K562 (cell line): ENCODE measurements around the gene NOX5. TPM values are rescaled to one million over a fixed set of nuclear protein-coding genes. Genes with fewer than 3 reads are reported as not detected.

Source experiments
- ATAC-seq: fragments of 200-7000 bp; cut with Tn5 transposase; 3 replicates; pipeline ENCODE4 v1.9.1; 2020; ENCODE audit warnings: moderate library complexity
- BruUV-seq: library from RNA; stranded (reverse); fragments of 400-500 nt; replicated peaks from 2 replicates; lab custom pipeline; 2021; lab: Mats Ljungman, UMichigan
- CTCF ChIA-PET: fragments of 300-600 bp; formaldehyde crosslinking; extraction: SDS; loops from one replicate; lab custom pipeline; 2021; ENCODE audit warnings: low intra/inter-chr PET ratio; lab: Yijun Ruan, JAX
- POLR2A ChIA-PET: fragments of 300-600, 350-650 bp; sonication (Branson Sonifier 250); formaldehyde crosslinking; extraction: SDS; loops from one replicate; lab custom pipeline; 2021; ENCODE audit warnings: antibody characterized with exemption, inconsistent platforms; lab: Yijun Ruan, JAX
- DNase-seq, 4 experiments: peaks; one replicate each; pipeline versions ENCODE4 v3.0.0 to v3.0.0-alpha.2; 2011 to 2018; ENCODE audit warnings: low spot score in 3 of 4, mixed read lengths in 3 of 4; ENCODE audit errors: extremely low read depth in 1 of 4
- FAIRE-seq: peaks from 2 replicates; lab custom pipeline; 2011; peaks lifted over from hg19 to GRCh38; lab: Jason Lieb, UNC
- H2AFZ ChIP-seq: 2 replicates; pipeline ENCODE4 v1.6.0; 2011; ENCODE audit warnings: low read depth, low read length, control low read depth, inconsistent platforms
- H3K27ac ChIP-seq: fragments of 200-600 bp; 3 replicates; pipeline ENCODE4 v1.8.0; 2011; ENCODE audit warnings: low read depth, mild to moderate bottlenecking, control low read depth, inconsistent platforms, low read length, moderate library complexity, mixed read lengths; ENCODE audit errors: extremely low read depth
- H3K27me3 ChIP-seq, 2 experiments: fragments of 300-600 bp in 1 of 2; 2 replicates in 1 of 2; 3 replicates in 1 of 2; pipeline versions ENCODE4 v1.6.0 to v1.8.0; 2011; ENCODE audit warnings: inconsistent platforms in 2 of 2, low read length in 2 of 2, mild to moderate bottlenecking in 1 of 2, mixed read lengths in 1 of 2, moderate library complexity in 1 of 2; ENCODE audit not compliant: control insufficient read depth in 2 of 2, insufficient read depth in 2 of 2
- H3K36me3 ChIP-seq: fragments of 300-600 bp; 3 replicates; pipeline ENCODE4 v1.8.0; 2011; ENCODE audit warnings: mild to moderate bottlenecking, low read length, inconsistent platforms; ENCODE audit not compliant: control insufficient read depth, insufficient read depth
- H3K4me1 ChIP-seq, 2 experiments: fragments of 200-600 bp in 1 of 2; replicated peaks in 1 of 2; 2 replicates in 1 of 2; 3 replicates in 1 of 2; pipeline versions ENCODE4 v1.5.1 to v1.8.0; 2011; ENCODE audit warnings: inconsistent platforms in 2 of 2, low read length in 2 of 2, mild to moderate bottlenecking in 1 of 2, mixed read lengths in 1 of 2, moderate library complexity in 1 of 2; ENCODE audit not compliant: control insufficient read depth in 2 of 2, insufficient read depth in 2 of 2
- H3K4me2 ChIP-seq: 2 replicates; pipeline ENCODE4 v1.6.1; 2011; ENCODE audit warnings: low read length, control low read depth, inconsistent platforms, mixed read lengths; ENCODE audit not compliant: insufficient read depth
- H3K4me3 ChIP-seq: fragments of 200-600 bp; sonication (generic), shearing (Covaris generic); 2 replicates; pipeline ENCODE4 v1.5.1; 2016; ENCODE audit warnings: control low read depth, inconsistent platforms
- H3K79me2 ChIP-seq: fragments of 200-600 bp; 3 replicates; pipeline ENCODE4 v1.8.0; 2011; ENCODE audit warnings: low read length, inconsistent platforms; ENCODE audit not compliant: control insufficient read depth, insufficient read depth
- H3K9ac ChIP-seq, 2 experiments: 2 replicates each; pipeline versions ENCODE4 v1.6.0 to v1.6.1; 2011; ENCODE audit warnings: low read depth in 2 of 2, low read length in 2 of 2, control low read depth in 1 of 2, inconsistent platforms in 1 of 2, mild to moderate bottlenecking in 1 of 2, mixed read lengths in 1 of 2; ENCODE audit not compliant: insufficient read depth in 1 of 2
- H3K9me1 ChIP-seq: one replicate; pipeline ENCODE4 v1.6.0; 2011; ENCODE audit warnings: inconsistent platforms, mild to moderate bottlenecking, low read length, moderate library complexity; ENCODE audit not compliant: control insufficient read depth, insufficient read depth
- H3K9me3 ChIP-seq: replicated peaks from 2 replicates; pipeline ENCODE4 v1.5.1; 2011; ENCODE audit warnings: low read depth, low read length, inconsistent platforms; ENCODE audit not compliant: control insufficient read depth, insufficient read depth
- H4K20me1 ChIP-seq: replicated peaks from 2 replicates; pipeline ENCODE4 v1.6.1; 2011; ENCODE audit warnings: low read length, inconsistent platforms, mixed read lengths; ENCODE audit not compliant: control insufficient read depth, insufficient read depth
- ATF2 ChIP-seq: sonication (generic); formaldehyde crosslinking; IDR thresholded peaks from 2 replicates; pipeline ENCODE4 v1.8.1; 2022; ENCODE audit warnings: missing genetic modification reagents
- CCNT2 ChIP-seq: IDR thresholded peaks from 2 replicates; pipeline ENCODE4 v1.6.1; 2011; ENCODE audit warnings: borderline replicate concordance, low read depth, mild to moderate bottlenecking, moderate library complexity, mixed read lengths, low read length; ENCODE audit not compliant: insufficient read length; ENCODE audit errors: extremely low read depth
- CREB1 ChIP-seq, 2 experiments: sonication (generic) in 1 of 2; formaldehyde crosslinking in 1 of 2; IDR thresholded peaks; 2 replicates each; pipeline versions ENCODE4 v1.6.1 to v1.8.0; 2012 to 2022; ENCODE audit warnings: inconsistent platforms in 1 of 2, mild to moderate bottlenecking in 1 of 2, missing genetic modification reagents in 1 of 2, moderate library complexity in 1 of 2
- JUND ChIP-seq, 2 experiments: IDR thresholded peaks; 2 replicates in 1 of 2; 3 replicates in 1 of 2; pipeline ENCODE4 v1.6.1; 2011; ENCODE audit warnings: borderline replicate concordance in 2 of 2, low read depth in 2 of 2, low read length in 2 of 2, improper control_type of control experiment in 1 of 2, missing biosample characterization in 1 of 2, missing genetic modification characterization in 1 of 2, missing genetic modification reagents in 1 of 2
- KLF16 ChIP-seq: IDR thresholded peaks from 2 replicates; pipeline ENCODE4 v1.6.1; 2016; ENCODE audit warnings: antibody characterized with exemption
- NFATC3 ChIP-seq: fragments of 450-650 bp; IDR thresholded peaks from 2 replicates; pipeline ENCODE4 v1.6.1; 2017; ENCODE audit warnings: mild to moderate bottlenecking
- NFE2L1 ChIP-seq: fragments of 450-650 bp; IDR thresholded peaks from 2 replicates; pipeline ENCODE4 v1.6.1; 2016; ENCODE audit warnings: missing genetic modification characterization, low read depth, mild to moderate bottlenecking, missing compliant biosample characterization, moderate library complexity, borderline replicate concordance
- NRF1 ChIP-seq, 2 experiments: fragments of 450-650 bp; IDR thresholded peaks in 1 of 2; conservative IDR thresholded peaks in 1 of 2; 2 replicates each; pipeline ENCODE4 v1.6.1; 2014; ENCODE audit warnings: mild to moderate bottlenecking in 2 of 2
- PURB ChIP-seq: sonication (generic); formaldehyde crosslinking; IDR thresholded peaks from 2 replicates; pipeline ENCODE4 v1.9.0; 2021; ENCODE audit warnings: low read depth, mild to moderate bottlenecking, missing genetic modification reagents
- SMAD4 ChIP-seq: fragments of 250-450 bp; sonication (Bioruptor Pico); conservative IDR thresholded peaks from 2 replicates; pipeline ENCODE4 v1.8.0; 2021; ENCODE audit warnings: inconsistent platforms, mild to moderate bottlenecking, moderate library complexity
- TAF7 ChIP-seq: fragments of 450-650 bp; IDR thresholded peaks from 2 replicates; pipeline ENCODE4 v1.6.1; 2016; ENCODE audit warnings: missing genetic modification characterization, missing compliant biosample characterization
- WGBS: fragments of 100-300 bp; shearing (Covaris generic); methylation state at CpG from one replicate; pipeline ENCODE4 v1.1.6; 2016; ENCODE audit warnings: low coverage, mixed read lengths; ENCODE audit not compliant: insufficient coverage; ENCODE audit errors: missing lambda C conversion rate; 5-methylcytosine and 5-hydroxymethylcytosine counted together
- in situ Hi-C: fragments of 300-500 bp; cut with MboI; formaldehyde crosslinking; loops from 4 replicates; pipeline ENCODE4 v1.15.0; 2018; ENCODE audit warnings: inconsistent platforms, mixed read lengths
- intact Hi-C: fragments of 100-400 bp; cut with micrococcal nuclease; formaldehyde crosslinking; loops from 2 replicates; pipeline ENCODE4 v1.14.2; 2022
- polyA plus RNA-seq, 8 experiments: library from polyadenylated mRNA; depleted of rRNA in 4 of 8; stranded (reverse) in 5 of 8; unstranded in 3 of 8; fragments of >200 nt; fragmentation: Nextera tagmentation in 2 of 8; fragmentation: Illumina TruSeq in 1 of 8; extraction: Ambion mirVana in 2 of 8; extraction: Trizol in 1 of 8; gene quantifications; 2 replicates each; pipeline versions ENCODE4 v1.2.1 to v1.2.3, GENCODE V29; 2011 to 2014; ENCODE audit warnings: inconsistent platforms in 1 of 8, missing spikeins in 1 of 8
- total RNA-seq, 7 experiments: library from RNA; depleted of rRNA in 6 of 7; stranded (reverse); fragments of >200 nt in 6 of 7; fragmentation: Illumina TruSeq in 2 of 7; extraction: Trizol in 2 of 7; gene quantifications; 2 replicates each; pipeline versions ENCODE4 v1.2.1 to v1.2.3, GENCODE V29; 2011 to 2021; ENCODE audit warnings: low replicate concordance in 1 of 7
- TF ChIP-seq, protein P1 (sequence below): fragments of 250-450 bp; sonication (Bioruptor Pico); IDR thresholded peaks from 2 replicates; pipeline ENCODE4 v1.8.0; 2021; ENCODE audit warnings: moderate library complexity, mild to moderate bottlenecking, inconsistent platforms

The NOX5 gene
- total and polyA plus RNA-seq, 9 of the 15 experiments (the other 6 are each of a cell fraction or from before 2014, with no cell fraction given) = 0.01 TPM; not detected in 8

GRCh38 chr15:69037977-69038376 lies 23.5 kb downstream of the NOX5 start:
- no peak for ATAC-seq
- H3K4me2 ChIP-seq = no peak overlapping the region
- H3K36me3 ChIP-seq = no peaks in the 10 kb centered on the region
- no peak for FAIRE-seq
- H3K79me2 ChIP-seq = no peaks in the 10 kb centered on the region
- TF ChIP-seq NFATC3 (no peak), ATF2 (CRISPR knock-in tag) (no peak), SMAD4 (CRISPR knock-in tag) (no peak)
- H3K27me3 ChIP-seq = peaks cover 0 to 17% of the 10 kb centered on the region in 2 experiments; a peak in 2 of 5 replicates
- WGBS = 15% methylated on average over 5 of the region's 5 CpGs
- H3K9ac ChIP-seq = no peak overlapping the region
- peaks cover 0 to 2% of the 10 kb centered on the region in 2 experiments; a peak in 1 of 5 replicates for H3K4me1 ChIP-seq
- no peaks in the 10 kb centered on the region for H3K9me1 ChIP-seq
- CTCF ChIA-PET = no interaction called here
- POLR2A ChIA-PET = interaction anchor here (0.6 kb wide), 3 partner anchors 13 to 415 kb away, joined by 4 to 5 read pairs (median 4); partner anchors contain the start of gene RPLP1
- in situ Hi-C loops (no loop called here), intact Hi-C loops (no loop called here)
- no peaks in the 10 kb centered on the region for H4K20me1 ChIP-seq
- no peak for DNase-seq
- no peak overlapping the region for H3K4me3 ChIP-seq
- H3K9me3 ChIP-seq = no peaks in the 10 kb centered on the region
- BruUV-seq = no TSS peak
- H2AFZ ChIP-seq = no peak overlapping the region
- no peak overlapping the region for H3K27ac ChIP-seq

DNA sequence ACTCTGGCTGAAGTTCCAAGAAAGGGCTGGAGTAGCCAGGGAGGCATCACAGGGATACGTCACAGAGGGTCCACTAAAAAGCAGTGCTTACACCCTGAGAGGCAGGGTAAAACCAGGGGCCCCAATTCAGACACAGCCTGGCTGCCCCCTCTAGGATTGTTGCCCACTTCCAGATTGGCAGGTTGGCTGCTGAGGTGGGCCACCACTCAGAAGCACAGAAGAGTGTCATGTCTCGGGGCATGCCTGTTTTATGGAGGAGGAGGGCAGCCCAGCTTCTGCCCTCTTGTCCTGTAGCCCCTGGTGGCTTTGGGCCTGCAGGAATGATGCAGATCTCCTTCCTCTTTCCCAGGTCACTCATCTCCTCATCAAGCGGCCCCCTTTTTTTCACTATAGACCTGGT lies 24.0 kb downstream of the NOX5 start:
- Histone ChIP-seq H3K4me1 (peaks cover 0 to 3% of the 10 kb centered on the region in 2 experiments; a peak in 2 of 5 replicates), H3K27ac (no peak overlapping the region), H2AFZ (no peak overlapping the region), H3K9me1 (no peaks in the 10 kb centered on the region), H3K79me2 (no peaks in the 10 kb centered on the region), H3K4me2 (no peak overlapping the region), H3K9ac (no peak overlapping the region), H3K4me3 (no peak overlapping the region), H3K27me3 (peaks cover 0 to 14% of the 10 kb centered on the region in 2 experiments; a peak in 2 of 5 replicates), H3K36me3 (no peaks in the 10 kb centered on the region), H4K20me1 (no peaks in the 10 kb centered on the region), H3K9me3 (no peaks in the 10 kb centered on the region)
- BruUV-seq = no TSS peak
- ATAC-seq = no peak
- ChIA-PET POLR2A (no interaction called here), CTCF (no interaction called here)
- in situ Hi-C loops (no loop called here), intact Hi-C loops (no loop called here)
- 18% methylated on average over 2 of the region's 3 CpGs for WGBS
- DNase-seq = no peak
- FAIRE-seq = no peak
- TF ChIP-seq TAF7 = no peak
- no peak for TF ChIP-seq CREB1 (IDR thresholded peaks at IDR 0.05)
- TF ChIP-seq CREB1 (CRISPR knock-in tag; IDR thresholded peaks at IDR 0.05) = no peak
- TF ChIP-seq PURB = no peak
- TF ChIP-seq KLF16 = no peak
- no peak for TF ChIP-seq NRF1 (conservative IDR thresholded peaks at IDR 0.05 in 1 of 2, IDR thresholded peaks at IDR 0.05 in 1 of 2)
- TF ChIP-seq NFE2L1 (tag) = no peak
- TF ChIP-seq CCNT2 = no peak
- TF ChIP-seq JUND (IDR thresholded peaks at IDR 0.05; ENCODE audit: borderline replicate concordance, low read depth, low read length) = no peak
- no peak for TF ChIP-seq JUND (tag; IDR thresholded peaks at IDR 0.05; ENCODE audit: borderline replicate concordance, low read depth, low read length)
- TF ChIP-seq, protein P1, sequence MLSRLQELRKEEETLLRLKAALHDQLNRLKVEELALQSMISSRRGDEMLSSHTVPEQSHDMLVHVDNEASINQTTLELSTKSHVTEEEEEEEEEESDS (CRISPR knock-in tag) = no peak
